ENCODE results near the gene PRR36. TPM values are rescaled to one million over a fixed set of nuclear protein-coding genes. Genes with fewer than 3 reads are reported as not detected.

PRR36 gene
- polyA plus RNA-seq, 2 of the 4 experiments (the other 2 are of a cell fraction), result 0.04 to 0.35 TPM

- 92% methylated on average over 3 of the region's 3 CpGs for WGBS (ENCODE audit: missing lambda C conversion rate)
- POLR2A ChIA-PET, result interaction anchor here (1.8 kb wide), 1 partner anchor 8 kb away, joined by 4 read pairs; no protein-coding TSS in a partner anchor
- TF ChIP-seq RARB (CRISPR knock-in tag; IDR thresholded peaks at IDR 0.05), result no peak
- TF ChIP-seq, protein P1, sequence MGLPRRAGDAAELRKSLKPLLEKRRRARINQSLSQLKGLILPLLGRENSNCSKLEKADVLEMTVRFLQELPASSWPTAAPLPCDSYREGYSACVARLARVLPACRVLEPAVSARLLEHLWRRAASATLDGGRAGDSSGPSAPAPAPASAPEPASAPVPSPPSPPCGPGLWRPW (IDR thresholded peaks at IDR 0.05), result no peak
- no peak for TF ChIP-seq MYC (IDR thresholded peaks at IDR 0.05; ENCODE audit: borderline replicate concordance, low read length)
- TF ChIP-seq TFCP2L1 (CRISPR knock-in tag; IDR thresholded peaks at IDR 0.05), result no peak
- CTCF ChIA-PET, result interaction anchor here (1.2 to 3.3 kb wide), 6 partner anchors 12 to 48 kb away, joined by 3 to 13 read pairs (median 7); partner anchors contain the start of gene LRRC8E
- no peak for FAIRE-seq
- H3K4me2 ChIP-seq, result no peak overlapping the region
- peaks cover 8% of the 10 kb centered on the region for H3K4me1 ChIP-seq
- DNase-seq (ENCODE audit: low read depth in 1 of 2, low spot score in 1 of 2), result no peak
- no peak for ATAC-seq
- no peaks in the 10 kb centered on the region for H3K9me3 ChIP-seq
- H3K4me3 ChIP-seq, result no peak overlapping the region
- no peak overlapping the region for H3K27ac ChIP-seq
These were observed 26.7 kb upstream of the PRR36 start for GRCh38 chr19:7900931-7901330.

- ChIA-PET POLR2A (no interaction called here), CTCF (interaction anchor here (0.7 to 3.3 kb wide), 6 partner anchors 8 to 47 kb away, joined by 3 to 13 read pairs (median 6); partner anchors contain the start of gene LRRC8E)
- ATAC-seq, result no peak
- H3K4me2 ChIP-seq, result no peak overlapping the region
- TF ChIP-seq NFE2L2 (conservative IDR thresholded peaks at IDR 0.05; ENCODE audit: low read length) (no peak), POLR2AphosphoS2 (conservative IDR thresholded peaks at IDR 0.05; ENCODE audit: low read length) (no peak), KDM5A (IDR thresholded peaks at IDR 0.05) (no peak), FOXS1 (CRISPR knock-in tag; IDR thresholded peaks at IDR 0.05) (no peak), JUNB (IDR thresholded peaks at IDR 0.05) (no peak)
- TF ChIP-seq, protein P2, sequence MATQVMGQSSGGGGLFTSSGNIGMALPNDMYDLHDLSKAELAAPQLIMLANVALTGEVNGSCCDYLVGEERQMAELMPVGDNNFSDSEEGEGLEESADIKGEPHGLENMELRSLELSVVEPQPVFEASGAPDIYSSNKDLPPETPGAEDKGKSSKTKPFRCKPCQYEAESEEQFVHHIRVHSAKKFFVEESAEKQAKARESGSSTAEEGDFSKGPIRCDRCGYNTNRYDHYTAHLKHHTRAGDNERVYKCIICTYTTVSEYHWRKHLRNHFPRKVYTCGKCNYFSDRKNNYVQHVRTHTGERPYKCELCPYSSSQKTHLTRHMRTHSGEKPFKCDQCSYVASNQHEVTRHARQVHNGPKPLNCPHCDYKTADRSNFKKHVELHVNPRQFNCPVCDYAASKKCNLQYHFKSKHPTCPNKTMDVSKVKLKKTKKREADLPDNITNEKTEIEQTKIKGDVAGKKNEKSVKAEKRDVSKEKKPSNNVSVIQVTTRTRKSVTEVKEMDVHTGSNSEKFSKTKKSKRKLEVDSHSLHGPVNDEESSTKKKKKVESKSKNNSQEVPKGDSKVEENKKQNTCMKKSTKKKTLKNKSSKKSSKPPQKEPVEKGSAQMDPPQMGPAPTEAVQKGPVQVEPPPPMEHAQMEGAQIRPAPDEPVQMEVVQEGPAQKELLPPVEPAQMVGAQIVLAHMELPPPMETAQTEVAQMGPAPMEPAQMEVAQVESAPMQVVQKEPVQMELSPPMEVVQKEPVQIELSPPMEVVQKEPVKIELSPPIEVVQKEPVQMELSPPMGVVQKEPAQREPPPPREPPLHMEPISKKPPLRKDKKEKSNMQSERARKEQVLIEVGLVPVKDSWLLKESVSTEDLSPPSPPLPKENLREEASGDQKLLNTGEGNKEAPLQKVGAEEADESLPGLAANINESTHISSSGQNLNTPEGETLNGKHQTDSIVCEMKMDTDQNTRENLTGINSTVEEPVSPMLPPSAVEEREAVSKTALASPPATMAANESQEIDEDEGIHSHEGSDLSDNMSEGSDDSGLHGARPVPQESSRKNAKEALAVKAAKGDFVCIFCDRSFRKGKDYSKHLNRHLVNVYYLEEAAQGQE (IDR thresholded peaks at IDR 0.05), result no peak
- H3K4me1 ChIP-seq, result peaks cover 7% of the 10 kb centered on the region
- no peak for DNase-seq (ENCODE audit: low read depth in 1 of 2, low spot score in 1 of 2)
- no peak overlapping the region for H3K27ac ChIP-seq
- FAIRE-seq, result no peak
- 92% methylated on average over 9 of the region's 21 CpGs for WGBS (ENCODE audit: missing lambda C conversion rate)
- H3K4me3 ChIP-seq, result no peak overlapping the region
- no peaks in the 10 kb centered on the region for H3K9me3 ChIP-seq
These were observed 26.2 kb upstream of the PRR36 start for GRCh38 chr19:7900401-7900870.

- TF ChIP-seq ESRRA (IDR thresholded peaks at IDR 0.05; ENCODE audit: borderline replicate concordance, low read length) (no peak), RNF2 (IDR thresholded peaks at IDR 0.05; ENCODE audit: borderline replicate concordance, low read depth) (no peak), HDAC2 (IDR thresholded peaks at IDR 0.05) (no peak), BHLHE40 (IDR thresholded peaks at IDR 0.05; ENCODE audit: low read depth, low read length) (no peak)
- DNase-seq (ENCODE audit: low read depth in 1 of 2, low spot score in 1 of 2) (no peak), ATAC-seq (no peak), FAIRE-seq (no peak)
- no peak overlapping the region for H3K4me2 ChIP-seq
- H3K27ac ChIP-seq, result no peak overlapping the region
- WGBS (ENCODE audit: missing lambda C conversion rate), result 94% methylated on average over 16 of the region's 34 CpGs
- H3K4me1 ChIP-seq, result peaks cover 2% of the 10 kb centered on the region; the same call in 2 of the 3 replicates
- H3K9me3 ChIP-seq, result no peaks in the 10 kb centered on the region
- no peak overlapping the region for H3K4me3 ChIP-seq
- ChIA-PET POLR2A (no interaction called here), CTCF (interaction anchor here (0.5 to 3.3 kb wide), 8 partner anchors 9 to 47 kb away, joined by 3 to 13 read pairs (median 4); partner anchors contain the start of gene LRRC8E)
These were observed 25.7 kb upstream of the PRR36 start for GRCh38 chr19:7899751-7900378.

- ChIA-PET CTCF (interaction anchor here (0.9 to 2.6 kb wide), 4 partner anchors 13 to 218 kb away, joined by 3 to 13 read pairs (median 4); partner anchors contain the start of gene TRAPPC5), POLR2A (no interaction called here)
- WGBS (ENCODE audit: missing lambda C conversion rate), result 83% methylated on average over 12 of the region's 16 CpGs
- no peak for TF ChIP-seq MAZ (IDR thresholded peaks at IDR 0.05; ENCODE audit: borderline replicate concordance, low read depth, low read length)
- no peak for TF ChIP-seq BHLHE40 (IDR thresholded peaks at IDR 0.05; ENCODE audit: low read depth, low read length)
- TF ChIP-seq, protein P3, sequence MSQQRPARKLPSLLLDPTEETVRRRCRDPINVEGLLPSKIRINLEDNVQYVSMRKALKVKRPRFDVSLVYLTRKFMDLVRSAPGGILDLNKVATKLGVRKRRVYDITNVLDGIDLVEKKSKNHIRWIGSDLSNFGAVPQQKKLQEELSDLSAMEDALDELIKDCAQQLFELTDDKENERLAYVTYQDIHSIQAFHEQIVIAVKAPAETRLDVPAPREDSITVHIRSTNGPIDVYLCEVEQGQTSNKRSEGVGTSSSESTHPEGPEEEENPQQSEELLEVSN (IDR thresholded peaks at IDR 0.05; ENCODE audit: borderline replicate concordance, low read depth), result no peak
- no peak for TF ChIP-seq CEBPB (IDR thresholded peaks at IDR 0.05)
- TF ChIP-seq POLR2AphosphoS2 (conservative IDR thresholded peaks at IDR 0.05; ENCODE audit: low read length), result no peak
- no peak for TF ChIP-seq RAD21 (conservative IDR thresholded peaks at IDR 0.05 in 1 of 2, IDR thresholded peaks at IDR 0.05 in 1 of 2)
- TF ChIP-seq ZNF302 (CRISPR knock-in tag; IDR thresholded peaks at IDR 0.05), result no peak
- TF ChIP-seq PBX3 (IDR thresholded peaks at IDR 0.05), result no peak
- TF ChIP-seq, protein P4, sequence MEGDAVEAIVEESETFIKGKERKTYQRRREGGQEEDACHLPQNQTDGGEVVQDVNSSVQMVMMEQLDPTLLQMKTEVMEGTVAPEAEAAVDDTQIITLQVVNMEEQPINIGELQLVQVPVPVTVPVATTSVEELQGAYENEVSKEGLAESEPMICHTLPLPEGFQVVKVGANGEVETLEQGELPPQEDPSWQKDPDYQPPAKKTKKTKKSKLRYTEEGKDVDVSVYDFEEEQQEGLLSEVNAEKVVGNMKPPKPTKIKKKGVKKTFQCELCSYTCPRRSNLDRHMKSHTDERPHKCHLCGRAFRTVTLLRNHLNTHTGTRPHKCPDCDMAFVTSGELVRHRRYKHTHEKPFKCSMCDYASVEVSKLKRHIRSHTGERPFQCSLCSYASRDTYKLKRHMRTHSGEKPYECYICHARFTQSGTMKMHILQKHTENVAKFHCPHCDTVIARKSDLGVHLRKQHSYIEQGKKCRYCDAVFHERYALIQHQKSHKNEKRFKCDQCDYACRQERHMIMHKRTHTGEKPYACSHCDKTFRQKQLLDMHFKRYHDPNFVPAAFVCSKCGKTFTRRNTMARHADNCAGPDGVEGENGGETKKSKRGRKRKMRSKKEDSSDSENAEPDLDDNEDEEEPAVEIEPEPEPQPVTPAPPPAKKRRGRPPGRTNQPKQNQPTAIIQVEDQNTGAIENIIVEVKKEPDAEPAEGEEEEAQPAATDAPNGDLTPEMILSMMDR (IDR thresholded peaks at IDR 0.05), result no peak
These were observed 24.8 kb upstream of the PRR36 start for GRCh38 chr19:7898967-7899366.

More at GRCh38 chr19:7898967-7899366, 24.8 kb upstream of the PRR36 start:
- DNase-seq (ENCODE audit: low read depth in 1 of 2, low spot score in 1 of 2), result no peak
- Histone ChIP-seq H3K4me3 (no peak overlapping the region), H3K9me3 (no peaks in the 10 kb centered on the region), H3K27ac (no peak overlapping the region), H3K4me2 (no peak overlapping the region), H3K4me1 (no peaks in the 10 kb centered on the region)
- FAIRE-seq, result no peak
- ATAC-seq, result no peak
